ENCODE results near the gene GLI3.

DNA sequence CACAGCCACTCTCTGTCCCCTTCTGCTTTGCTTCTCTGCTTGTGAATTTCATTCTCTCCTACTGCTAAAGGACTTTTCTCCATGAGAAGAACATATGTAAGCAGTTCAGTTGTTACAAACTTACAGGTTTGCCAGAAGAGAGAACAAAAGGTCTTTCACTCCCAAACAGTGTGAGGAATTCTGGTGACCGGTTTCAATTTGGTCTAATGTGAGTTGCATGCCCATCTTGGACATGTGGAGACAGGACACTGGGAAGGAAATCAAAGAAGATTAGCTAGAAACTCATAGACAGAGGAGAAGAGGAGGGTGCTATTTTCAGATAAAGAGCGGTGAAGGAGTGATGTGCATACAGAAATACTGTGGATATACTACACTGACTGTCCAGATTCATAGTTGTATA, 324.6 kb downstream of the GLI3 start:
- TF ChIP-seq, protein P1, sequence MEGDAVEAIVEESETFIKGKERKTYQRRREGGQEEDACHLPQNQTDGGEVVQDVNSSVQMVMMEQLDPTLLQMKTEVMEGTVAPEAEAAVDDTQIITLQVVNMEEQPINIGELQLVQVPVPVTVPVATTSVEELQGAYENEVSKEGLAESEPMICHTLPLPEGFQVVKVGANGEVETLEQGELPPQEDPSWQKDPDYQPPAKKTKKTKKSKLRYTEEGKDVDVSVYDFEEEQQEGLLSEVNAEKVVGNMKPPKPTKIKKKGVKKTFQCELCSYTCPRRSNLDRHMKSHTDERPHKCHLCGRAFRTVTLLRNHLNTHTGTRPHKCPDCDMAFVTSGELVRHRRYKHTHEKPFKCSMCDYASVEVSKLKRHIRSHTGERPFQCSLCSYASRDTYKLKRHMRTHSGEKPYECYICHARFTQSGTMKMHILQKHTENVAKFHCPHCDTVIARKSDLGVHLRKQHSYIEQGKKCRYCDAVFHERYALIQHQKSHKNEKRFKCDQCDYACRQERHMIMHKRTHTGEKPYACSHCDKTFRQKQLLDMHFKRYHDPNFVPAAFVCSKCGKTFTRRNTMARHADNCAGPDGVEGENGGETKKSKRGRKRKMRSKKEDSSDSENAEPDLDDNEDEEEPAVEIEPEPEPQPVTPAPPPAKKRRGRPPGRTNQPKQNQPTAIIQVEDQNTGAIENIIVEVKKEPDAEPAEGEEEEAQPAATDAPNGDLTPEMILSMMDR (IDR thresholded peaks at IDR 0.05; ENCODE audit: insufficient read depth, low read depth, low read length), result no peak
- TF ChIP-seq EZH2 (IDR thresholded peaks at IDR 0.05; ENCODE audit: insufficient read depth, low read length), result no peak
